Measurements from ENCODE around the gene PDE3B.
A peak's percentile ranks its signal among the peaks of the same experiment; 100 is the strongest.
"Not testable (repeated sequence)": the region's sequence is repeated elsewhere in the genome, so short reads cannot be mapped to it uniquely, and the experiment has no call there.

PDE3B gene

GRCh38 chr11:14819596-14819995 is 176.0 kb downstream of the PDE3B start:
- DNase-seq = no peak

- no peak for DNase-seq
Measured at GRCh38 chr11:14821031-14821430, 177.4 kb downstream of the PDE3B start.

GRCh38 chr11:14826600-14826999 is 183.0 kb downstream of the PDE3B start:
- DNase-seq = no peak

- DNase-seq = no peak
Measured at GRCh38 chr11:14835496-14836492, 192.2 kb downstream of the PDE3B start.

- no peak for DNase-seq
Measured at GRCh38 chr11:14842002-14842401, 198.4 kb downstream of the PDE3B start.

- no peak for DNase-seq
Measured at GRCh38 chr11:14852571-14853177, 209.1 kb downstream of the PDE3B start.

- no peak for DNase-seq
Measured at GRCh38 chr11:14854057-14854456, 210.5 kb downstream of the PDE3B start.

GRCh38 chr11:14855890-14856289 is 212.3 kb downstream of the PDE3B start:
- no peak for DNase-seq

- DNase-seq = no peak
Measured at GRCh38 chr11:14857621-14858020, 214.0 kb downstream of the PDE3B start.

GRCh38 chr11:14858404-14858803 is 214.8 kb downstream of the PDE3B start:
- DNase-seq = no peak

GRCh38 chr11:14860511-14860910 is 216.9 kb downstream of the PDE3B start:
- DNase-seq = no peak

GRCh38 chr11:14861680-14862079 is 218.1 kb downstream of the PDE3B start:
- no peak for DNase-seq

GRCh38 chr11:14863775-14864174 is 220.2 kb downstream of the PDE3B start:
- not testable (repeated sequence) for DNase-seq

- DNase-seq = no peak
Measured at GRCh38 chr11:14872032-14872431, 228.4 kb downstream of the PDE3B start.

- no peak for DNase-seq
Measured at GRCh38 chr11:14873632-14874031, 230.0 kb downstream of the PDE3B start.

- DNase-seq = no peak
Measured at GRCh38 chr11:14875163-14875562, 231.6 kb downstream of the PDE3B start.

GRCh38 chr11:14881576-14882193 is 238.1 kb downstream of the PDE3B start:
- no peak for DNase-seq

- DNase-seq = no peak
Measured at GRCh38 chr11:14882196-14882595, 238.6 kb downstream of the PDE3B start.

GRCh38 chr11:14883683-14884082 is 240.1 kb downstream of the PDE3B start:
- not testable (repeated sequence) for DNase-seq

- DNase-seq = no peak
Measured at GRCh38 chr11:14884667-14885273, 241.2 kb downstream of the PDE3B start.

GRCh38 chr11:14886513-14886912 is 242.9 kb downstream of the PDE3B start:
- no peak for DNase-seq

GRCh38 chr11:14891143-14892035 is 247.8 kb downstream of the PDE3B start:
- DNase-seq = peak; percentile 81 to 85
